HepG2 (cell line): ENCODE data around the gene ADAMTS4. TPM values are rescaled to one million over a fixed set of nuclear protein-coding genes. Genes with fewer than 3 reads are reported as not detected.

Experiments used
- ATF7-NPFF ChIP-seq: sonication (generic); formaldehyde crosslinking; IDR thresholded peaks from 2 replicates; pipeline ENCODE4 v1.8.1; 2023; ENCODE audit warnings: mild to moderate bottlenecking, low read depth, missing genetic modification reagents, moderate library complexity
- BRD4 ChIP-seq: sonication (generic); formaldehyde crosslinking; IDR thresholded peaks from 2 replicates; pipeline ENCODE4 v1.4.0; 2020; ENCODE audit warnings: missing genetic modification reagents
- BRF2 ChIP-seq: sonication (generic); formaldehyde crosslinking; IDR thresholded peaks from 2 replicates; pipeline ENCODE4 v1.8.1; 2022; ENCODE audit warnings: mild to moderate bottlenecking, missing genetic modification reagents
- FOXO1 ChIP-seq: sonication (generic); formaldehyde crosslinking; IDR thresholded peaks from 2 replicates; pipeline ENCODE4 v1.4.0; 2020; ENCODE audit warnings: missing genetic modification reagents
- KLF15 ChIP-seq: sonication (generic); formaldehyde crosslinking; IDR thresholded peaks from 2 replicates; pipeline ENCODE4 v1.8.1; 2023; ENCODE audit warnings: borderline replicate concordance, mild to moderate bottlenecking, inconsistent platforms, missing genetic modification reagents, mixed read lengths
- MAZ ChIP-seq, 2 experiments: sonication (generic) in 1 of 2; formaldehyde crosslinking in 1 of 2; IDR thresholded peaks; 2 replicates each; pipeline versions ENCODE4 v1.5.0 to v1.6.1; 2012 to 2020; ENCODE audit warnings: low read depth in 2 of 2, mild to moderate bottlenecking in 2 of 2, borderline replicate concordance in 1 of 2, improper control_type of control experiment in 1 of 2, low read length in 1 of 2, missing genetic modification reagents in 1 of 2, moderate library complexity in 1 of 2
- PHF20 ChIP-seq: sonication (generic); formaldehyde crosslinking; IDR thresholded peaks from 2 replicates; pipeline ENCODE4 v1.5.0; 2020; ENCODE audit warnings: mild to moderate bottlenecking, missing genetic modification reagents
- PREB ChIP-seq: sonication (generic); formaldehyde crosslinking; IDR thresholded peaks from 2 replicates; pipeline ENCODE4 v1.4.0; 2020; ENCODE audit warnings: missing genetic modification reagents
- SALL2 ChIP-seq: sonication (generic); formaldehyde crosslinking; IDR thresholded peaks from 2 replicates; pipeline ENCODE4 v1.8.1; 2023; ENCODE audit warnings: mild to moderate bottlenecking, missing genetic modification reagents, inconsistent platforms
- SIX4 ChIP-seq: sonication (generic); formaldehyde crosslinking; IDR thresholded peaks from 2 replicates; pipeline ENCODE4 v1.4.0; 2020; ENCODE audit warnings: missing genetic modification reagents
- SKI ChIP-seq: fragments of 450-650 bp; IDR thresholded peaks from one replicate; pipeline ENCODE4 v1.6.1; 2018; ENCODE audit warnings: mild to moderate bottlenecking; ENCODE audit not compliant: partially characterized antibody
- ZNF281 ChIP-seq: sonication (generic); formaldehyde crosslinking; IDR thresholded peaks from 2 replicates; pipeline ENCODE4 v1.4.0; 2020; ENCODE audit warnings: missing genetic modification reagents, borderline replicate concordance
- ZNF629 ChIP-seq: sonication (generic); formaldehyde crosslinking; conservative IDR thresholded peaks from 2 replicates; pipeline ENCODE4 v1.5.0; 2020; ENCODE audit warnings: missing genetic modification reagents
- ZNF672 ChIP-seq: sonication (generic); formaldehyde crosslinking; IDR thresholded peaks from 2 replicates; pipeline ENCODE4 v1.8.1; 2022; ENCODE audit warnings: missing genetic modification reagents
- ZNF709 ChIP-seq: sonication (generic); formaldehyde crosslinking; IDR thresholded peaks from 2 replicates; pipeline ENCODE4 v1.5.0; 2020; ENCODE audit warnings: mild to moderate bottlenecking, missing genetic modification reagents
- ZSCAN5A ChIP-seq: sonication (generic); formaldehyde crosslinking; IDR thresholded peaks from 2 replicates; pipeline ENCODE4 v1.8.0; 2022; ENCODE audit warnings: mild to moderate bottlenecking, missing genetic modification reagents, borderline replicate concordance
- polyA plus RNA-seq, 8 experiments: library from polyadenylated mRNA; depleted of rRNA in 3 of 8; stranded (reverse) in 7 of 8; unstranded in 1 of 8; fragments of >200 nt; fragmentation: Illumina TruSeq in 4 of 8; extraction: Trizol in 4 of 8; gene quantifications; 2 replicates each; pipeline versions ENCODE4 v1.2.1 to v1.2.3, GENCODE V29; 2011 to 2016; ENCODE audit warnings: low read depth in 4 of 8, missing spikeins in 1 of 8, mixed read lengths in 1 of 8; ENCODE audit not compliant: insufficient read depth in 1 of 8
- total RNA-seq, 5 experiments: library from RNA; depleted of rRNA; stranded (reverse); fragments of >200 nt; fragmentation: Illumina TruSeq; extraction: Trizol; gene quantifications; 2 replicates each; pipeline ENCODE4 v1.2.3, GENCODE V29; 2016; ENCODE audit warnings: low read depth in 1 of 5
- TF ChIP-seq, protein P1 (sequence below), 2 experiments: IDR thresholded peaks; 2 replicates each; pipeline ENCODE4 v1.6.1; 2011 to 2012; ENCODE audit warnings: low read length in 2 of 2, borderline replicate concordance in 1 of 2, low read depth in 1 of 2, mild to moderate bottlenecking in 1 of 2, moderate library complexity in 1 of 2
- TF ChIP-seq, protein P2 (sequence below): sonication (generic); formaldehyde crosslinking; IDR thresholded peaks from 2 replicates; pipeline ENCODE4 v1.4.0; 2020; ENCODE audit warnings: missing genetic modification reagents

The ADAMTS4 gene
- total and polyA plus RNA-seq, 2 of the 13 experiments (the other 11 are each of a cell fraction or from before 2014, with no cell fraction given), result 0.51 to 1.7 TPM

- TF ChIP-seq FOXO1 (CRISPR knock-in tag) (peak; percentile 79; the same call in 1 of the 2 replicates), SKI (peak; percentile 73), ZNF281 (CRISPR knock-in tag) (peak; percentile 40; the same call in 1 of the 2 replicates), SALL2 (CRISPR knock-in tag) (no peak), BRF2 (CRISPR knock-in tag) (no peak), ATF7-NPFF (CRISPR knock-in tag) (no peak), MAZ (IDR thresholded peaks at IDR 0.05; ENCODE audit: borderline replicate concordance, low read depth, low read length) (no peak), MAZ (CRISPR knock-in tag; IDR thresholded peaks at IDR 0.05; ENCODE audit: low read depth) (no peak), ZNF629 (no peak), BRD4 (CRISPR knock-in tag) (no peak), ZNF672 (CRISPR knock-in tag) (no peak), PREB (CRISPR knock-in tag) (no peak), ZNF709 (CRISPR knock-in tag) (peak; percentile 31; the same call in 1 of the 2 replicates), KLF15 (CRISPR knock-in tag) (no peak), ZSCAN5A (CRISPR knock-in tag) (peak; percentile 78; the same call in 1 of the 2 replicates), SIX4 (CRISPR knock-in tag) (no peak), PHF20 (CRISPR knock-in tag) (no peak)
- TF ChIP-seq, protein P1, sequence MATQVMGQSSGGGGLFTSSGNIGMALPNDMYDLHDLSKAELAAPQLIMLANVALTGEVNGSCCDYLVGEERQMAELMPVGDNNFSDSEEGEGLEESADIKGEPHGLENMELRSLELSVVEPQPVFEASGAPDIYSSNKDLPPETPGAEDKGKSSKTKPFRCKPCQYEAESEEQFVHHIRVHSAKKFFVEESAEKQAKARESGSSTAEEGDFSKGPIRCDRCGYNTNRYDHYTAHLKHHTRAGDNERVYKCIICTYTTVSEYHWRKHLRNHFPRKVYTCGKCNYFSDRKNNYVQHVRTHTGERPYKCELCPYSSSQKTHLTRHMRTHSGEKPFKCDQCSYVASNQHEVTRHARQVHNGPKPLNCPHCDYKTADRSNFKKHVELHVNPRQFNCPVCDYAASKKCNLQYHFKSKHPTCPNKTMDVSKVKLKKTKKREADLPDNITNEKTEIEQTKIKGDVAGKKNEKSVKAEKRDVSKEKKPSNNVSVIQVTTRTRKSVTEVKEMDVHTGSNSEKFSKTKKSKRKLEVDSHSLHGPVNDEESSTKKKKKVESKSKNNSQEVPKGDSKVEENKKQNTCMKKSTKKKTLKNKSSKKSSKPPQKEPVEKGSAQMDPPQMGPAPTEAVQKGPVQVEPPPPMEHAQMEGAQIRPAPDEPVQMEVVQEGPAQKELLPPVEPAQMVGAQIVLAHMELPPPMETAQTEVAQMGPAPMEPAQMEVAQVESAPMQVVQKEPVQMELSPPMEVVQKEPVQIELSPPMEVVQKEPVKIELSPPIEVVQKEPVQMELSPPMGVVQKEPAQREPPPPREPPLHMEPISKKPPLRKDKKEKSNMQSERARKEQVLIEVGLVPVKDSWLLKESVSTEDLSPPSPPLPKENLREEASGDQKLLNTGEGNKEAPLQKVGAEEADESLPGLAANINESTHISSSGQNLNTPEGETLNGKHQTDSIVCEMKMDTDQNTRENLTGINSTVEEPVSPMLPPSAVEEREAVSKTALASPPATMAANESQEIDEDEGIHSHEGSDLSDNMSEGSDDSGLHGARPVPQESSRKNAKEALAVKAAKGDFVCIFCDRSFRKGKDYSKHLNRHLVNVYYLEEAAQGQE (IDR thresholded peaks at IDR 0.05; ENCODE audit: borderline replicate concordance in 1 of 2, low read depth in 1 of 2, low read length in 2 of 2), result no peak
- TF ChIP-seq, protein P2, sequence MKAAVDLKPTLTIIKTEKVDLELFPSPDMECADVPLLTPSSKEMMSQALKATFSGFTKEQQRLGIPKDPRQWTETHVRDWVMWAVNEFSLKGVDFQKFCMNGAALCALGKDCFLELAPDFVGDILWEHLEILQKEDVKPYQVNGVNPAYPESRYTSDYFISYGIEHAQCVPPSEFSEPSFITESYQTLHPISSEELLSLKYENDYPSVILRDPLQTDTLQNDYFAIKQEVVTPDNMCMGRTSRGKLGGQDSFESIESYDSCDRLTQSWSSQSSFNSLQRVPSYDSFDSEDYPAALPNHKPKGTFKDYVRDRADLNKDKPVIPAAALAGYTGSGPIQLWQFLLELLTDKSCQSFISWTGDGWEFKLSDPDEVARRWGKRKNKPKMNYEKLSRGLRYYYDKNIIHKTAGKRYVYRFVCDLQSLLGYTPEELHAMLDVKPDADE (CRISPR knock-in tag), result no peak
Measured at GRCh38 chr1:161238039-161238473, 39.2 kb upstream of the ADAMTS4 start, which contains the start of gene NR1I3 (continued).
